OCI-LY1 (cell line): ENCODE results near the gene TGFB1.

ENCODE experiments used
- EZH2 ChIP-seq: fragments of 200-600 bp; sonication (generic), shearing (Covaris generic); IDR thresholded peaks from 2 replicates; pipeline ENCODE4 v1.8.0; 2017; ENCODE audit warnings: borderline replicate concordance, mixed run types, mild to moderate bottlenecking, antibody characterized with exemption, low read length, moderate library complexity, mixed read lengths
- TF ChIP-seq, protein P1 (sequence below): fragments of 200-600 bp; sonication (generic), shearing (Covaris generic); IDR thresholded peaks from 2 replicates; pipeline ENCODE4 v1.5.1; 2017; ENCODE audit warnings: mild to moderate bottlenecking, antibody characterized with exemption, low read length, moderate library complexity, mixed read lengths

DNA sequence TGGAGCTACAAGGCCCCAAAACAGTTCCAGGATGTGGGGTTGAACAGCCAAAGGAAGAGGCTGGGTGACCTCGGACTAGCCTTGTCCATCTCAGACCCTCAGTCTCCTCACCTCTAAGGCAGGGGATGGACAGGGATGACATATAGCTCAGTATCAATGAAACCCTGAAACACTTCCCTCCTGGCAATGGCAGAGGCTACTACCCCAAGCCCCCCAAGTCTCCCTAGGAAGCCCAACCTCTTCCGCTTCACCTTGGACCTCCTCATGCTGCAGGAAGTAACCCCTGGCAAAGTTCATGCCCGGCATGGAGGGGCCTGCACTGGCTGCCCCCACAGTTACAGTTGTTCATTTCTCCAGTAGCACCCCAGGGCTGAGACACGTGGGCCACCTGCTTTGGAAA is 33.2 kb downstream of the TGFB1 start:
- TF ChIP-seq EZH2, result no peak
- TF ChIP-seq, protein P1, sequence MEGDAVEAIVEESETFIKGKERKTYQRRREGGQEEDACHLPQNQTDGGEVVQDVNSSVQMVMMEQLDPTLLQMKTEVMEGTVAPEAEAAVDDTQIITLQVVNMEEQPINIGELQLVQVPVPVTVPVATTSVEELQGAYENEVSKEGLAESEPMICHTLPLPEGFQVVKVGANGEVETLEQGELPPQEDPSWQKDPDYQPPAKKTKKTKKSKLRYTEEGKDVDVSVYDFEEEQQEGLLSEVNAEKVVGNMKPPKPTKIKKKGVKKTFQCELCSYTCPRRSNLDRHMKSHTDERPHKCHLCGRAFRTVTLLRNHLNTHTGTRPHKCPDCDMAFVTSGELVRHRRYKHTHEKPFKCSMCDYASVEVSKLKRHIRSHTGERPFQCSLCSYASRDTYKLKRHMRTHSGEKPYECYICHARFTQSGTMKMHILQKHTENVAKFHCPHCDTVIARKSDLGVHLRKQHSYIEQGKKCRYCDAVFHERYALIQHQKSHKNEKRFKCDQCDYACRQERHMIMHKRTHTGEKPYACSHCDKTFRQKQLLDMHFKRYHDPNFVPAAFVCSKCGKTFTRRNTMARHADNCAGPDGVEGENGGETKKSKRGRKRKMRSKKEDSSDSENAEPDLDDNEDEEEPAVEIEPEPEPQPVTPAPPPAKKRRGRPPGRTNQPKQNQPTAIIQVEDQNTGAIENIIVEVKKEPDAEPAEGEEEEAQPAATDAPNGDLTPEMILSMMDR, result no peak
